NCI-H2107 treated with DMSO at 0.1 percent for 48 hours (cell line): ENCODE results near the gene DENND4A.
"Not testable (repeated sequence)": the region's sequence is repeated elsewhere in the genome, so short reads cannot be mapped to it uniquely, and the experiment has no call there.

ENCODE experiments used
- DNase-seq: peaks from one replicate; lab custom pipeline; 2025; ENCODE audit not compliant: unreplicated experiment; lab: John Stamatoyannopoulos, UW

DENND4A gene

DNA sequence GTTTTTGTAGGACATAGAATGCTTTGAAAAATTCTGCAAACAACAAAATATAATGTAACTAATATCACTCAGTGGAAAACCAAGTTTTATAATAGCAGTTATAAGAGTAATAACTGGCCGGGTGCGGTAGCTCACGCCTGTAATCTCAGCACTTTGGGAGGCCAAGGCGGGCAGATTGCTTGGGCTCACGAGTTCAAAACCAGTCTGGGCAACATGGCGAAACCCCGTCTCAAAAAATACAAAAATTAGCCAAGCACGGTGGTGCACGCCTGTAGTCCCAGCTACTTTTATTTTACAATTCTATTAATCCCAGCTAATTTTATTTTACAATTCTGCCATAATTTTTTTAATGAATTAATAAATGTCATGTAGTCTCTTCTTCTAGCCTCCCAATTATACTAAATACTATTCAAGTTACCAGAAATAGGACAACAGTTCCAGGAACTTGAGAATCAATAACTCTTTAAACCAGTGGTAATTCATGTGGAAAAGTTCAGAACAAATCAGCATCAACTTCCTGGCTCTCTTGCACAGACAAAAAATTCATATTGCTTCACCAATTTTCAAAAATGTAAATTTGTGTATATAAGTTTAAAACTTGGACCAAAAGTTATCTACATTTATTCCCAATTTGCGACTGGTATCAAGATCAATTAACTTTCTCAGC, 2.2 kb downstream of the DENND4A start:
- DNase-seq = no peak

DNA sequence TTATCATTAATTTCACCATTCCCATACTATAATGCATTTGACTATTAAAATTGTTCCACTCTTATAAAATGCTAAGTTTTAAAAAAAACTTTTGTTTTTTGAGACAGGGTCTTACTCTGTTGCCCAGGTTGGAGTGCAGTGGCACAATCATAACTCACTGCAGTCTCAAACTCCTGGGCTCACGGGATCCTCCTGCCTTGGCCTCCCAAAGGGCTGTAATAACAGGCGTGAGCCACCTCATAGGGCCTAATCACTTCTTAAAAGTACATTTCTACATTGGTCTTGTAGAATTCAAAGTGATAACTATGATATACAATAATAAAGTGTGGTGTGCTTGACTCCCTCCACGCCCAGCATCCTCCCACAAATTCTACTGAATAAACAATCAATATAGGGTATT, 3.0 kb downstream of the DENND4A start:
- no peak for DNase-seq

DNA sequence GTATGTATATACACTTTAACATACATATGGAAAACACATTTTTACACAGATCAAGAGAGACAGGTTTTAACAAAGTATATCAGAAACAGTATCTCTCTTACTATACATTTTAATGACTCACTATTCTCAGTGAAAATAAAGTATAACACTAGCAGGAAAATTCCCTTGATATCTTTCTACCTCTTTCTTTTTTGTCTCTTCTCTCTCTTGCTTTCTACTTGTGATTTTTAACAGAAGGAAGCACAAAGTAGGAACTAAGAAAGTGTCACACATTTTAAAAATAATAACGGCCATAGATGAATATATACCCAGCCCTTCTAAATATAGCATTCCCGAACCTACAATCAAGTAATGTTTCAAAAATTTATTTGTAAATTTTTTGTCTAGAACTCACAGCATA, 4.8 kb downstream of the DENND4A start:
- no peak for DNase-seq

DNA sequence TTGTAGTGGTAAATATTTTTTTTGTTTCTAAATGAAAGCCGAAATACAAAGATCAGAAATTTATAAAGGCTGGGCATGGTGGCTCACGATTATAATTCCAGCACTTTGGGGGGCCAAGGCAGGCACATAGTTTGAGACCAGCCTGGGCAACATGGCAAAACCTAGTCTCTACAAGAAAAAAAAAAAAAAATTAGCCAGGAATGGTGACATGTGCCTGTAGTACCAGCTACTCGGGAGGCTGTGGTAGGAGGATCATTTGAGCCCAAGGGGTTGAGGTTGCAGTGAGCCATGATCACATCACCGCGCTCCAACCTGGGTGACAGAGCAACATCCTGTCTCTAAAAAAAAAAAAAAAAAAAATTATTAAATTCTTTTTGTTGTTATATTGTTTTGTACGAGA, 6.9 kb downstream of the DENND4A start:
- no peak for DNase-seq

DNA sequence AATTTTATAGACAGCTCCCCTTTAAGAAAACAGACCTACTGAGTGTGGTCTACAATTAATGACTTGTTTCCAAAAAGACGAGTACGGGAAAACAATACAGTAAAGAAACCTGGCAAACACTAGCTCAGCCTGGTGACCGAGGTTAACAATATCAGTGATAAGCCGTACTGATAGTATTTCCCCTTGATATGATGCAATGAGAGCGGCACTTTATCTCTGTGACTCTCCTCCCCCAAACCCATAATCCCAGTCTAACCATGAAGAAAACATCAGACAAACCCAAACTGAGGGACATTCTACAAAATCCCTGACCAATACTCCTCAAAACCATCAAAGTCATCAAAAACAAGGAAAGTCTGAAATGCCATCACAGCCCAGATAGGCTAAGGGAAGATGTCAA, 8.2 kb downstream of the DENND4A start:
- DNase-seq = no peak

DNA sequence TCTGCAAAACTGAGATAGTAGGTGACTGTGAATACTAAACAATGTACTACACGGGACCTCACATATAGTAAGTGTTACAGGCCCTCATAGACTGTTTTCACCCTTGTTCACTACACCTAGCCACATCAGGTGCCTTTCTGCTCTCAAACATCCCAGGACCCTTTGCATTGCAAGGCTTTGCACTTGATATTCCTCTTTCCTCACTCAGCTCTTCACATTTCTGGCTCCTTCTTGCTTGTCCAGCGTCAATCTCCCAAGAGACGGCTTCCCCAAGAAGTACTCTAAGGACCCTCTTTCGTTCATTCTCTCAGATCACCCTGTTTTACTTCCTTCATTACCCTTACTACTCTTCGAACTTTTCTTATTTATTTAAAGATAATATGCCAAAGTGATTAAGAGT, 10.0 kb downstream of the DENND4A start:
- DNase-seq = no peak

DNA sequence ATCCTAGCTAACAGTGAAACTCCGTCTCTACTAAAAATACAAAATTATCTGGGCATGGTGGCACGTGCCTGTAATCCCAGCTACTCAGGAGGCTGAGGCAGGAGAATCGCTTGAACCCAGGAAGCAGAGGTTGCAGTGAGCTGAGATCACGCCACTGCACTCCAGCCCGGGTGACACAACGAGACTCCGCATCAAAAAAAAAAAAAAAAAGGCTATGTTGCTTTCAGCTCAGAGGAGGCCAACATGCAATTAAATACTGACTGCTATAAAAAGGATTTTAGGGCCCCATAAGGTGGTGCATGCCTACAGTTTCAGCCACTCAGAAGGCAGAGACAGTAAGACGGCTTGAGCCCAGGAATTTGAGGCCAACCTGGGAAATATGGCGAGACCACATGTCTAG, 13.4 kb downstream of the DENND4A start:
- not testable (repeated sequence) for DNase-seq

DNA sequence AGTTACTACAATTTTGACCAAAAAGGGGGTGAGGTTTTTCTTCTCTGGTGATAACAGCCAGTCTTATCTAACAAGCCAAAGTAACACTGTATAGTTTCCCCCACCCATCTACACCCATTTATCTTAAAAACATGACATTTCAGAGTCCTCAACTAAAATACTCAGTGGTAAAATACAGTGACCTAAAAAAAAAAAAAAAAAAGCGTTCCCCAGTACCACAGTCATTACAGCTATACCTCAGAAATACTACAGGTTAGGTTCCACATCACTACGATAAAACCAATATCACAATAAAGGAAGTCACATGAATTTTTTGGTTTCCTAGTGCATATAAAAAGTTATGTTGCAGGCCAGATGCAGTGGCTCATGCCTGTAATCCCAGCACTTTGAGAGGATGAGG, 13.8 kb downstream of the DENND4A start:
- DNase-seq = no peak

DNA sequence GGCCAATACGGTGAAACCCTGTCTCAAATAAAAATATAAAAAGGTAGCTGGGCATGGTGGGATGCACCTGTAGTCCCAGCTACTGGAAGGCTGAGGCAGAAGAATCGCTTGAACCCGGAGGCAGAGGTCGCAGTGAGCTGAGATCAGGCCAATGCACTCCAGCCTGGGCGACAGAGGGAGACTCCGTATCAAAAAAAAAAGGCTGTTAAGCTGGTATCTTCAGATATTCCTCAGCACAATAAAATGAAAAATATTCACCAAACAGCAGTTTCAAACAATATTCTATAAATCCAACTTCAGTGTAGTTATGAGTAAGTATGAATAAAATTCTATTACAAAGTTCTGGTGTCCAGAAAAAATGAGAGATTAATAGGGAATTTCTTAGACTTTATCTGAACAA, 14.2 kb downstream of the DENND4A start:
- no peak for DNase-seq

DNA sequence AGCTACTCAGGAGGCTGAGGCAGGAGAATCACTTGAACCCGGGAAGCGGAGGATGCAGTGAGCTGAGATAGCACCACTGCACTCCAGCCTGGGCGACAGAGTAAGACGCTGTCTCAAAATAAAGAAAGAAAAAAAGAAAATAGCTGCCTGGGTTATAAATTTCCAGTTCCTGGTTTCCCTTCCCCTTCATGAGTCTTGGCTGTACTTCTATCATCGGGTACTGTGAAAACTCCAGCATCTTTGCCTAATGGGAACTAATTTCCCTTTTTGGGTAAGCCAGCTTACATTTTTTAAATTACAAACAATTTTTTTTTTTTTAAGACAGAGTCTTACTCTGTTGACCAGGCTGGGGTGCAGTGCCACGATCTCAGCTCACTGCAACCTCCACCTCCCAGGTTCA, 15.0 kb downstream of the DENND4A start:
- no peak for DNase-seq

DNA sequence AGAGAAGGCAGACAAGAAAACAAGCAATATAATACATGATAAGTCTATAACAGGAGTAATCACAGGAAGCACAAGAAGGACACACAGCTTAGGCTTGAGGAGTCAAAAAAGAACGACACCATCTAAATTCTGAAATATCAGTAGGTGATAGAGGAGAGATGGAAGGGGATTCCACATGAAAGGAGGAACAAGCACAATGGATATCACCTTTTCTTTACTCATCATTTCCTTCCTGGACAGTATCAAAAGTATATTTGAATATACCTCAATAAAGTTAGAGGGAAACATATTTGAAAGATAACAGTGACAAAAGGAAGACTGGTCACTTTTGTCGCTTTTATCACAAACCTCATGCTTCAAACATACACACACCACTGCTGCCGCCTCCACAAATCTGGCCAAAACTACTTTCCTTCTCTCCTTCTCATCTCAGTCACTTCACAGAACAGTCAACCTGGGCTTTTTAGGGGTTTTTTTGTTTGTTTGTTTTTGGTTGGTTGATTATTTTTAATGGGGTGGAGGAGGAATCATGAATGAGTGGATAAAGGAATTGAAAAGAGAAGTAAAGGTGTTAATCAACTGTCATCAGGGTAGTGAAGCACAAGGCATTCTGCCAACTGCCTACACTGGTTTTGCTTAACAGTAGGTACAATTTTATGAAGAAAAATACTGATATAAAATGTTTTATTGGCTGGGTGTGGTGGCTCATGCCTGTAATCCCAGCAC, 18.5 kb downstream of the DENND4A start:
- DNase-seq = no peak

DNA sequence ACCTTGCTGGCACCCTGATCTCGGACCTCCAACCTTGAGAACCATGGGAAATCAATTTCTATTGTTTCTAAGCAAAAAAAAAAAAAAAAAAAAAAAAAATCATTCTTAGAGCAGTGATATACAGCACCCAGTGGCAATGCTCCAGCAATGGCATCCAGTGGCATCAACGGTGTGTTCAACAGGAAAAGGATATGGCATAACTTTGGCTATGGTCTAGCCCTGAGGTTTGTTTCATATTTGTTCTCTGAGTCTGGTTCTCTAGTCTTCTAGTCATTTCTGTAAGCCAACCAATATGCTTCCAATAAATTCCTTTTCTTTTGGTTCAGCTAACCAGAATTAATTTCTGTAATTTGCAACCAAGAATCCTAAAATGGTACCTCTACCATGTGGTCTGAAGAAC, 19.2 kb downstream of the DENND4A start:
- DNase-seq = no peak

DNA sequence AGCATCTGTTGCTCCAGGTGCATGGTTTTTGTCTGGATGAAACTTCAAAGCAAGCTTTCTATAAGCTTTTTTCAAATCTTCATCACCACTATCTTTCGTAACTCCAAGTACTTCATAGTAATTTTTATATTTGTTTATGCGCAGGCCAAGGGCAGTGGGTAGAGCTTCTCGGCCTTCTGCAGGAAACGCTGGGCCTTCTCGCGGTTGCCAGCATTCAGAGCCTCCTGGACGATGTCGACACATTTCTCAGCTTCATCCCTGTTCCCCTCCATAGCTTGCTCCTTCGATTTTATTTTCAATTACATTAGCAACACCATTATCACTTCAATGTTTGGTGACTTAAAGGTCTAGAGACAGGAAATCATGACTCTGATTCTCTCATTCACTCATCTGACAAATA, 20.2 kb downstream of the DENND4A start:
- no peak for DNase-seq

DNA sequence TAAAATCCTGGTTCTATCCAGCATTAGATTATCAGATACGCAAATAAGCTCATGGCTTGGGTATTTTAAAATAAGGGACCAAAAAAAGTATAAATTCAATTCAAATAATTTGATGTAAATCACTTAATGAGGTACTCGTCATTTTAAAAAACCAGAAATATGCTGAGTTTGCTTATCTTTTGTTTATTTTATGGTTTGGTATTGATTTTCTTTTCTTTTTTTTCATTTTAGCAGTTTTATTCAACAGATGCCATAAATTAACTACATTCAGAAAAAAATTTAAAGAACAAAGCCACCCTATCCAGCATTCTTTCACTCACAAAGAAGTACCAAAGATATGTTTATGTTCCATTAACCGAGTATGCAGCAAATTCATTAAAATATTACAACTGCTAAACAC, 22.6 kb downstream of the DENND4A start:
- no peak for DNase-seq

DNA sequence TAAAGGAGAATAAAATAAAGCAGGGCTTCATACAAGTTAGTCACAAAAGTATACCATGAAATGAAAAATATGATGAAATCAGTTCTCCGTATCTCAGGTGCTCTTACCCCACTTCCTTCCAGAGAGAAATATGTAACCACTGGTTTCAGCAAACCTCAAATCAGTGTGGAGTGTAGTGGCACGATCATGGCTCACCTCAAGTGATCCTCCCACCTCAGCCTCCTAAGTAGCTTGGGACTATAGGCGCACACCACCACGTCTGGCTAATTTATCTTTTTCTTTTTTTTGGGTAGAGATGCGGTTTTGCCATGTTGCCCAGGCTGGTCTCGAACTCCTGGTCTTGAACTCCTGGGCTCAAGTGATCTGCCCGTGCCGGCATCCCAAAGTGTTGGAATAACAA, 24.2 kb downstream of the DENND4A start:
- DNase-seq = no peak

DNA sequence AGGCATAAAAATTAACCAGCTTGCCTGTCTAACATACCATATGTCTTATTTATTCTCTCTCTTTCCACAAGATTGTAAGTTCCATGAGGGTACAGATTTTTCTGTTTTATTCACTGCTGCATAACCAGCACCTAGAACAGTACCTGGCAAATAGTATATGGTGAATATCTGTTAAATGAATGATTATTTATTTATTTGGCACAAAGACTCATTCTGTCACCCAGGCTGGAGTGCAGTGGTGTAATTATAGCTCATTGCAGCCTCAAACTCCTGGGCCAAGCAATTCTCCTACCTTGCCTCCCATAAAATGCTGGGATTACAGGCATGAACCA, 24.9 kb downstream of the DENND4A start:
- DNase-seq = no peak

DNA sequence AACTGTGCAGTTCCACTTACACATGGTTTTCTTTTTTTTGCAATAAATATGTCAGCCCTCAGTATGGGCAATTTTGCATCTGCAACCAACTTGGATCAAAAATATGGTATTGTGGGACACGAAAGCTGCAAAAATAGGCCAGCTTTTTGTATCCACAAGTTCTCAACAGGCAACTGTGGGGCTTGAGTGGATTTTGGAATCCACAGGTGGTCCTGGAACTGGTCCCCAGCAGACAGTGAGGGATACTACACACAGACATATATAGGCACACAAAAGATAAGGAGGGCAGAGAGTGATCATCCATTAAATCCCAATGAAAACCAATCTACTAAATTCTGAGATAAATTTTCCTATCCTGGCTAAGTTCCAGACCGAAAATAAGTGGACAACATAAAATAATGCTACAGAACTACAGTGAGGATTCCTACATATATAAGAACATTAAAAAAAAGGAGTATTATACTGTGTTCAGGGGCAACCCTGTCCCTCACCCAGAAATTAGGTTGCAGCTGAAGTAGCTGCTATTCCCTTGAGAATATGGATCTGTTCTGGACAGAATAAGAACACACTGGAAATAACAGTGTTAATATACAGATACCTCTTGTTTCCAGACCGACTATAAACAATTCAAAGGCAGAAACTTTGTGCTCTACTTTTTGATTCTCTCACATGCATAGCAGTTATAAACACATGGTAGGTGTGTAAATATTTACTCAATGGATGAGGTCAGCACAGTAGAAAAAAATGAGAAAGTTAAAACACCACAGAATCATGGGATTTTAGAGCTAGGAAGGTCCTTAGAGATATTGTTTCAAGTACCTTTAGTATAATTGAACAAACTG, 25.4 kb downstream of the DENND4A start:
- DNase-seq = no peak

DNA sequence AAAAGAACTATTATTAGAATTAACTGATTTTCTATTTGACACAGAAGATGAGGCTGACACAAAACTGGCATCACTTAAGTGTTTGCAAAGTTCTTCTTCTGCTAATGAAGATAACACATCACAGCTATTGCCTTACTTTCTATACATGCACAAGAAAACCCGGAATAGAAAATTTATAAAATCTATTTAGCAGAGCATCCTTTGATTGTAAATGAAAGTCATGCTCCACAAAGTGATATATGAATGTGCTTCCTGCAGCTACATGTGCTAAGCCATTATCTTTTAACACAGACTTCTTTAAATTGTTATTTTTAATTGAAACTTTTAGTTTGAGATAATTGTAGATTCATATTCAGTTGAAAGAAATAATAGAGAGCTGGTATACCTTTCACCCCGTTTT, 27.0 kb downstream of the DENND4A start:
- DNase-seq = no peak

DNA sequence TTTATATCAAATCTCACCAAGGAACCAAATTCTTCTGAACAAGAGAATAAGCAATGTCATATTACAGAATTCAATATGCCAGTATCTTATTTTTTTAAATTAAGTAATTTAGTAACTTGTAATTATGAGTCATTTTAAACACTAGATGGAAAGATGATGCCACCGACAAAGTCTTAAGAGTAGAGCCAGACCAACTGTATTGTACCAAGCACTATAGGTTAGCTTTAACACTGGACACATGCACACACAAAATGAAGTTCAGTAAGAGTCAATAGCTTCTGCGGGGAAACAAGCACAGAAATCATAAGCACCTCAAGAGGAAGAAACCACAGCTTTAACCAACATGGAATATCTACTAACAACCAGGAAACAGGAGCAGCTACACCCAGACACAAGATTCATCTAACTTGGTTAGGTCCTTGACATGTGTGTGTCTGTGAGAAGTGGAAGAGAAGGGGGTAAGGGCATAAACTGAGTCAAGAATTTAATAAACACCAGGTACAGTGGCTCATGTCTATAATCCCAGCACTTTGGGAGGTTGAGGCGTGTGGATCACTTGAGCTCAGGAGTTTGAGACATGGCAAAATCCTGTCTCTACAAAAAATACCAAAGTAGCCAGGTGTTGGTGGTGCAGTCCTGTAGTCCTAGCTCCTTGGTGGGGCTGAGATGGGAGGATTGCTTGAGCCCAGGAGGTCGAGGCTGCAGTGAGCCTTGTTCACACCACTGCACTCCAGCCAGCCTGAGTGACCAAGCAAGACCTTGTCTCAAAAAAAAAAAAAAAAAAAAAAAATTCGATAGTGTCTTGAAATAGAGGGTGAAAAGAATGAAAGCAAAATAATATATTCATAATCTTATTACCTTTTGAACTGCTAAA, 28.9 kb downstream of the DENND4A start:
- DNase-seq = no peak

DNA sequence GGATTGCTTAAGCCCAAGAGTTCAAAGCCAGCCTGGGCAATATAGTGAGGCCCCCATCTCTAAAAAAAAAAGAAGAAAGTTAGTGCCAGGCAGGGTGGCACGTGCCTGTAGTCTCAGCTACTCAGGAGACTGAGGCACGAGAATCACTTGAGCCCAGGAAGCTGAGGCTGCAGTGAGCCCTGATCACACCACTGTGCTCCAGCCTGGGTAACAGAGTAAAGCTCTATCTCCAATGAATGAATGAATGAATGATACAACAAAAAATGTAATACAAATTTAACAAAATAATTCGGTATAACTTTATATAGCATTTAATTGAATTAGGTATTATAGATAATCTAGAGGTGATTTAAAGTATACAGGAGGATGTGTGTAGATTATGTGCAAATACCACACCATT, 29.7 kb downstream of the DENND4A start:
- no peak for DNase-seq

DNA sequence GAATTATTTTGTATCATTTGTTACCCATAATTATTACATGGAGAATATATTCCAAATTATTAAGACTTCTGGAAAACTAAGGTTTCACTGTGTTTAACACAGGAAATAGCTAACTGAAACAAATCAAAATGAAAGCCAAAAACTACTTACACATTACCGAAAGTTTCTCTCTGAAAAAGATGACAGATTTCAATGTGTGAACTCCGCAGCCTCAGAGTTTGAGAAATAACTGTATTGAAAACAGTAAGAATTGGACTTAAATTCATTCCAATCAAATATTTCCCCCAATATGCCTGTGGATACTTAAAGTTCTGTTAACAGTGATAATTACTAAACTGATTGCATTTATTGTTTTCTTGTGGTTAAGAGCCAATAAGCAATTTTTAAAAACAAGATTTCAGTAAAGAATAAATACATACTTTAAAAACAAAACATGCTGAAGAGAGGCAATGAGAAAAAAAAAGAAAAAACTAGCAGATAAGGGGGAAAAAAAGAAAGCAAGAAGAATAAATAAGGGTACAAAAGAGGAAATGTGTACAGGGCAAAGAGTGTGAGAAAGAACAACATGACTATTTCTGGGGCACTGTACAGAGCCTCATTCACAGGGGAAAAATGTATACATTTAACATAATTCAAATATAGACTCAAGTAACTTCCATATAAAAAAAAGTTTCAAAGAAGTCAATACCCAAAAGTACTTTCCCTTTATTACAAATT, 30.7 kb downstream of the DENND4A start:
- no peak for DNase-seq
